ENCODE data around the gene DHX8.

Gene DHX8

DNA sequence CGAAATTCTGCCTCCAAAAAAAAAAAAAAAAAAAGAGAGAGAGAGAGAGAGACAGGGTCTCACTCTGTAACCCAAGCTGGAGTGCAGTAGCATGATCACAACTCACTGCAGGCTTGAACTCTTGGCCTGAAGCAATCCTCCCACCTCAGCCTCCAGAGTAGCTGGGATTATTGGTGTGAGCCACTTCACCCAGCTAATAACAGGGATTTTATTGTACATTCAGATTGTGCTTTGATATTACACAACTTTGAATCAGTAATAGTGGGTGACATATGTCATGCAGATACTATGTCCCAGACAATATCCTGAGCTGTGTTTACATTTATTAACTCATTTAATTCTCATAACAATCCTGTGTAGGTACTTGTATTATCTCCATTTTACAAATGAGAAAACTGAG, 19.7 kb upstream of the DHX8 start:
- TF ChIP-seq, protein P1, sequence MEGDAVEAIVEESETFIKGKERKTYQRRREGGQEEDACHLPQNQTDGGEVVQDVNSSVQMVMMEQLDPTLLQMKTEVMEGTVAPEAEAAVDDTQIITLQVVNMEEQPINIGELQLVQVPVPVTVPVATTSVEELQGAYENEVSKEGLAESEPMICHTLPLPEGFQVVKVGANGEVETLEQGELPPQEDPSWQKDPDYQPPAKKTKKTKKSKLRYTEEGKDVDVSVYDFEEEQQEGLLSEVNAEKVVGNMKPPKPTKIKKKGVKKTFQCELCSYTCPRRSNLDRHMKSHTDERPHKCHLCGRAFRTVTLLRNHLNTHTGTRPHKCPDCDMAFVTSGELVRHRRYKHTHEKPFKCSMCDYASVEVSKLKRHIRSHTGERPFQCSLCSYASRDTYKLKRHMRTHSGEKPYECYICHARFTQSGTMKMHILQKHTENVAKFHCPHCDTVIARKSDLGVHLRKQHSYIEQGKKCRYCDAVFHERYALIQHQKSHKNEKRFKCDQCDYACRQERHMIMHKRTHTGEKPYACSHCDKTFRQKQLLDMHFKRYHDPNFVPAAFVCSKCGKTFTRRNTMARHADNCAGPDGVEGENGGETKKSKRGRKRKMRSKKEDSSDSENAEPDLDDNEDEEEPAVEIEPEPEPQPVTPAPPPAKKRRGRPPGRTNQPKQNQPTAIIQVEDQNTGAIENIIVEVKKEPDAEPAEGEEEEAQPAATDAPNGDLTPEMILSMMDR (IDR thresholded peaks at IDR 0.05; ENCODE audit: insufficient read depth, low read length, poor library complexity, severe bottlenecking), result no peak
- DNase-seq (ENCODE audit: extremely low read depth, insufficient read length), result no peak
- Histone ChIP-seq H3K36me3 (ENCODE audit: control insufficient read depth, insufficient read depth, low read length) (no peaks in the 10 kb centered on the region), H3K27me3 (replicated peaks; ENCODE audit: control insufficient read depth, insufficient read depth, low read length) (no peaks in the 10 kb centered on the region), H3K4me3 (replicated peaks; ENCODE audit: low read depth, low read length) (no peak overlapping the region)

DNA sequence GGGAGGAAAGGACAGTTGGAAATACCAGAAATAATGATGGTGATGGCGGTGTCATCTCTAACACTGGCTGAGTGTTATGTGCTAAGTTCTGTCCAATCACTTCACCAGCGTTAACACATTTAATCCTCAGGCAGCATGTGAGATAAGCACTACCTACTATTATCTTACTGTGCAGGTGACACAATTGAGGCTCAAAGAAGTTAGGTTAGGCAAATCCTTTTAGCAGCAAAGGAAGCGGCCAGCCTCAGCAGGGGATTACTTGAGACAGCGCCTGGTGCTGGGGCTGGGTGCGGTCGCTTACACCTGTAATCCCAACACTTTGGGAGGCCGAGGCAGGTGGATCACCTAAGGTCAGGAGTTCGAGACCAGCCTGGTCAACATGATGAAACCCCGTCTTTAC, 18.7 kb upstream of the DHX8 start:
- no peak overlapping the region for H3K4me3 ChIP-seq (replicated peaks; ENCODE audit: low read depth, low read length)
- no peaks in the 10 kb centered on the region for H3K36me3 ChIP-seq (ENCODE audit: control insufficient read depth, insufficient read depth, low read length)
- TF ChIP-seq, protein P1 (IDR thresholded peaks at IDR 0.05; ENCODE audit: insufficient read depth, low read length, poor library complexity, severe bottlenecking), result no peak
- no peaks in the 10 kb centered on the region for H3K27me3 ChIP-seq (replicated peaks; ENCODE audit: control insufficient read depth, insufficient read depth, low read length)
- no peak for DNase-seq (ENCODE audit: extremely low read depth, insufficient read length)

DNA sequence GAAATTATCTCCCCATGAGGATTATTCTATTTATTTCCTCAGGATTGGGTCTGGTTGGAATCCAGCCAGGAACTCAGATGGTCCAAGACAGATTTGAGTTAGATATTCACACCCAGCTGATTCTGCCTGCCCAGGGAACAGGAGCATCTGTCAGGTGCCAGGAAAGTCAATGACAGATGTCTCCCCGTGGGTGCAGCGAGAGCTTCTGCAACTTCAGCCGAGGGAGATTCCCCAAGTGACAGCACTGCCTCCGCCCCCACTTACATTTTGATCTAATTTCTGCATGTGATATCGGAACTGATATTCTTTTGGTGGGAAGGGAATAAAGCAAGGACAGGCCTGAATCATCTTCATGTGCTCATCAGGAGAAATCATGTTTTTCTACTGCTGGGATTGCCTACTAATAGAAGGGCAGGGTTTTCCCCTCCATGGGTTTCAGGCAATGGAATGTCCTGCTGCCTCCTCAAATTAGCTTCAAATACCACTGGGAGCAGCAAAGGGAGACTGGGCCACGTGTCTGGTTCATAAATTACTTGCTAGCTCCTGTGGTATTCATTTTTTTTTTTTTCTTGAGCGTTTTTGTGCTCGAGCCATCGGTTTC, 15.7 kb upstream of the DHX8 start:
- no peak overlapping the region for H3K4me3 ChIP-seq (replicated peaks; ENCODE audit: low read depth, low read length)

DNA sequence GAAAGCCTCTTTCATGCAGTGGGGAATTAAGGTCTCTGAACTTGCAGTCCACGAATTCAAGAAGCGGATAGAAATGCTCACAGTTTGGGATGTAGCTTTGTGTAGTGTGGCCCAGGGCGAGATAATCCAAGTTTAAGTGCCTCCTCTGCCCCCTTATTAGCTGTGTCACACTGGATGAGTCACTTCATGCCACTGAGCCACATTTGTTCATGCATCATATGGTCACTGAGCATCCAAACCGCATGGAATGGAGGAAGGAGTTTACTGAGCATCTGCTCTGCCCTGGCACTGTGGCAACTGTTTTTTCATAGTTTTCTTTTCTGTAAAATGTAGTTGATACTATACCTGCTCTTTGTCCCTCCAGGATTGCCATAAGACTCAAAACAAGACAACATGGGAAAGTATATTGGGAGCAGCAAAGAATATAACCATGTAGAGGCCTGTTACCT, 15.1 kb upstream of the DHX8 start:
- Histone ChIP-seq H3K4me3 (replicated peaks; ENCODE audit: low read depth, low read length) (no peak overlapping the region), H3K27me3 (replicated peaks; ENCODE audit: control insufficient read depth, insufficient read depth, low read length) (no peaks in the 10 kb centered on the region), H3K36me3 (ENCODE audit: control insufficient read depth, insufficient read depth, low read length) (no peaks in the 10 kb centered on the region)
- TF ChIP-seq, protein P1 (IDR thresholded peaks at IDR 0.05; ENCODE audit: insufficient read depth, low read length, poor library complexity, severe bottlenecking), result no peak
- no peak for DNase-seq (ENCODE audit: extremely low read depth, insufficient read length)

More for the DNA sequence above, 15.7 kb upstream of the DHX8 start:
- no peaks in the 10 kb centered on the region for H3K36me3 ChIP-seq (ENCODE audit: control insufficient read depth, insufficient read depth, low read length)
- H3K27me3 ChIP-seq (replicated peaks; ENCODE audit: control insufficient read depth, insufficient read depth, low read length), result no peaks in the 10 kb centered on the region
- no peak for DNase-seq (ENCODE audit: extremely low read depth, insufficient read length)
- TF ChIP-seq, protein P1 (IDR thresholded peaks at IDR 0.05; ENCODE audit: insufficient read depth, low read length, poor library complexity, severe bottlenecking), result no peak

DNA sequence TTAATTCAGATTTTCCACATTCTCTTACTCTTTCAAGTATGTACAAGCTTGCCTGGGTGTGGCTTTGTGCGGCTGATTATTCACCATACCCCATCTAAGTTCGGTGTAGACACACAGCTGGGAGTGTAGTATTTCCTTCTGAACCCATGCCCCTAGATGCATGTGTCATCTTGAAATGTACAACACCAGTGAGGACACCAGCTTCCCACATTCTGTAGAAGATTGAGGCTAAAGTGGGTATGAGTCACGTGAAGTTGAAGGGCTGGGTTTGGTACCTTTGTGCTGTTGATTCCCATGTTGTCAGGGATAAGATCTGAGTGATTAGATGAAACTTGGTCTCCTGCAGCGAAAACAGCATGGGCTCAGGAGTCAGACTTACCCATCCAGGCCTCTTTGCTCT, 14.6 kb upstream of the DHX8 start:
- TF ChIP-seq, protein P1 (IDR thresholded peaks at IDR 0.05; ENCODE audit: insufficient read depth, low read length, poor library complexity, severe bottlenecking), result no peak
- no peaks in the 10 kb centered on the region for H3K27me3 ChIP-seq (replicated peaks; ENCODE audit: control insufficient read depth, insufficient read depth, low read length)
- no peaks in the 10 kb centered on the region for H3K36me3 ChIP-seq (ENCODE audit: control insufficient read depth, insufficient read depth, low read length)
- DNase-seq (ENCODE audit: extremely low read depth, insufficient read length), result no peak
- no peak overlapping the region for H3K4me3 ChIP-seq (replicated peaks; ENCODE audit: low read depth, low read length)
